ENCODE results near the gene GPR135. TPM values are rescaled to one million over a fixed set of nuclear protein-coding genes. Genes with fewer than 3 reads are reported as not detected.
A peak's percentile ranks its signal among the peaks of the same experiment; 100 is the strongest.

GPR135 gene
- total and polyA plus RNA-seq, 10 of the 15 experiments (the other 5 are each of a cell fraction or from before 2014, with no cell fraction given): 0.11 to 1.1 (median 0.86) TPM

- TF ChIP-seq PKNOX1 (IDR thresholded peaks at IDR 0.05) (no peak), NRF1 (conservative IDR thresholded peaks at IDR 0.05; ENCODE audit: low read depth, low read length) (no peak), IRF3 (IDR thresholded peaks at IDR 0.05) (no peak), NFIC (IDR thresholded peaks at IDR 0.05; ENCODE audit: low read depth, low read length) (no peak), MYB (IDR thresholded peaks at IDR 0.05; ENCODE audit: borderline replicate concordance, low read depth, low read length) (no peak), NBN (IDR thresholded peaks at IDR 0.05) (peak; percentile 80; the same call in 1 of the 2 replicates), IRF4 (IDR thresholded peaks at IDR 0.05; ENCODE audit: low read depth, low read length) (no peak), TCF12 (IDR thresholded peaks at IDR 0.05; ENCODE audit: low read depth, low read length) (0 out of 2 replicates have a peak, but pooled peaks have one; percentile 4), EP300 (IDR thresholded peaks at IDR 0.05; ENCODE audit: borderline replicate concordance in 1 of 2, control insufficient read depth in 1 of 2, low read depth in 2 of 2, low read length in 2 of 2) (0 out of 4 replicates have a peak, but pooled peaks of 1 of the 2 experiments have one; percentile 7), ETV6 (conservative IDR thresholded peaks at IDR 0.05 in 1 of 2, IDR thresholded peaks at IDR 0.05 in 1 of 2; ENCODE audit: borderline replicate concordance in 1 of 2, low read depth in 1 of 2) (no peak), ZNF622 (IDR thresholded peaks at IDR 0.05) (no peak), PRDM15 (CRISPR knock-in tag; IDR thresholded peaks at IDR 0.05) (no peak)
These were observed 18.8 kb upstream of the GPR135 start, which contains the start of the genes JKAMP and L3HYPDH (continued) for GRCh38 chr14:59483819-59484638.

All from GM12878 (cell line).